Keratinocyte (primary cell): ENCODE data around the gene MRPS18B. TPM values are rescaled to one million over a fixed set of nuclear protein-coding genes. Genes with fewer than 3 reads are reported as not detected.

Experiments used
- DNase-seq: peaks from one replicate; pipeline ENCODE4 v3.0.0-alpha.2; 2011; ENCODE audit warnings: low read depth, missing footprints, low spot score
- FAIRE-seq: peaks from 2 replicates; lab custom pipeline; 2011; peaks lifted over from hg19 to GRCh38; lab: Jason Lieb, UNC
- H2AFZ ChIP-seq: 2 replicates; pipeline ENCODE4 v1.6.0; 2012; ENCODE audit warnings: low read length, control low read depth, inconsistent platforms; ENCODE audit not compliant: control insufficient read depth
- H3K27ac ChIP-seq: 2 replicates; pipeline ENCODE4 v1.5.1; 2011; ENCODE audit warnings: low read length; ENCODE audit not compliant: control insufficient read depth, insufficient read depth
- H3K27me3 ChIP-seq: 3 replicates; pipeline ENCODE4 v1.6.0; 2011; ENCODE audit warnings: low read length; ENCODE audit not compliant: control insufficient read depth, insufficient read depth; ENCODE audit errors: extremely low read depth
- H3K36me3 ChIP-seq, 2 experiments: 2 replicates in 1 of 2; 3 replicates in 1 of 2; pipeline ENCODE4 v1.5.1; 2011; ENCODE audit warnings: low read length in 2 of 2, mild to moderate bottlenecking in 1 of 2; ENCODE audit not compliant: control insufficient read depth in 2 of 2, insufficient read depth in 2 of 2; ENCODE audit errors: extremely low read depth in 1 of 2
- H3K4me1 ChIP-seq: 3 replicates; pipeline ENCODE4 v1.5.1; 2011; ENCODE audit warnings: low read length; ENCODE audit not compliant: control insufficient read depth, insufficient read depth; ENCODE audit errors: extremely low read depth
- H3K4me2 ChIP-seq: 3 replicates; pipeline ENCODE4 v1.6.0; 2011; ENCODE audit warnings: low read depth, low read length; ENCODE audit not compliant: control insufficient read depth, insufficient read depth; ENCODE audit errors: extremely low read depth
- H3K4me3 ChIP-seq, 3 experiments: fragments of 200-600 bp in 1 of 3; sonication (generic) in 1 of 3; 2 replicates in 2 of 3; 3 replicates in 1 of 3; pipeline ENCODE4 v1.5.1; 2011 to 2016; ENCODE audit warnings: low read length in 3 of 3, mild to moderate bottlenecking in 3 of 3, control low read depth in 2 of 3, inconsistent platforms in 1 of 3, low read depth in 1 of 3, mixed read lengths in 1 of 3, mixed run types in 1 of 3, moderate library complexity in 1 of 3; ENCODE audit not compliant: control insufficient read depth in 2 of 3, insufficient read depth in 2 of 3; ENCODE audit errors: extremely low read depth in 1 of 3
- H3K79me2 ChIP-seq: 2 replicates; pipeline ENCODE4 v1.6.0; 2012; ENCODE audit warnings: low read length; ENCODE audit not compliant: control insufficient read depth, insufficient read depth
- H3K9ac ChIP-seq: 3 replicates; pipeline ENCODE4 v1.6.0; 2011; ENCODE audit warnings: low read length; ENCODE audit not compliant: control insufficient read depth, insufficient read depth; ENCODE audit errors: extremely low read depth
- H3K9me1 ChIP-seq: 3 replicates; pipeline ENCODE4 v1.6.0; 2011; ENCODE audit warnings: low read length; ENCODE audit not compliant: control insufficient read depth, insufficient read depth; ENCODE audit errors: extremely low read depth
- H3K9me3 ChIP-seq: 2 replicates; pipeline ENCODE4 v1.5.1; 2012; ENCODE audit warnings: low read depth, low read length; ENCODE audit not compliant: control insufficient read depth
- H4K20me1 ChIP-seq: 3 replicates; pipeline ENCODE4 v1.6.0; 2011; ENCODE audit warnings: low read length; ENCODE audit not compliant: control insufficient read depth, insufficient read depth; ENCODE audit errors: extremely low read depth
- CTCF ChIP-seq, 3 experiments: IDR thresholded peaks in 1 of 3; conservative IDR thresholded peaks in 1 of 3; optimal IDR thresholded peaks in 1 of 3; 2 replicates in 2 of 3; 3 replicates in 1 of 3; pipeline versions ENCODE3 to v1.5.1; 2011; ENCODE audit warnings: low read length in 3 of 3, mild to moderate bottlenecking in 3 of 3, moderate library complexity in 2 of 3, control low read depth in 1 of 3, inconsistent platforms in 1 of 3; ENCODE audit not compliant: insufficient read depth in 2 of 3; ENCODE audit errors: extremely low read depth in 1 of 3
- EZH2 ChIP-seq: IDR thresholded peaks from one replicate; pipeline ENCODE4 v1.6.1; 2012; ENCODE audit warnings: inconsistent platforms, mild to moderate bottlenecking, low read length, moderate library complexity
- dilution Hi-C: fragments of 300-500 bp; cut with MboI; formaldehyde crosslinking; loops from one replicate; pipeline ENCODE4 v1.7.0; 2020; ENCODE audit warnings: low sequenced_read_pairs; ENCODE audit not compliant: extremely low pct_ligation_motif_present
- polyA plus RNA-seq, 5 experiments: library from polyadenylated mRNA; depleted of rRNA in 3 of 5; stranded (reverse) in 3 of 5; stranded (forward) in 1 of 5; unstranded in 1 of 5; fragments of >200 nt; gene quantifications; 1 replicate in 1 of 5; 2 replicates in 3 of 5; 3 replicates in 1 of 5; pipeline versions ENCODE4 v1.2.1 to v1.2.3, GENCODE V29; 2011 to 2012; ENCODE audit warnings: missing spikeins in 2 of 5, low read depth in 1 of 5, low replicate concordance in 1 of 5

Gene MRPS18B
- polyA plus RNA-seq, 1 donor (not counting 4 experiments of a cell fraction or from before 2014, with no cell fraction given), result 55.0 TPM

DNA sequence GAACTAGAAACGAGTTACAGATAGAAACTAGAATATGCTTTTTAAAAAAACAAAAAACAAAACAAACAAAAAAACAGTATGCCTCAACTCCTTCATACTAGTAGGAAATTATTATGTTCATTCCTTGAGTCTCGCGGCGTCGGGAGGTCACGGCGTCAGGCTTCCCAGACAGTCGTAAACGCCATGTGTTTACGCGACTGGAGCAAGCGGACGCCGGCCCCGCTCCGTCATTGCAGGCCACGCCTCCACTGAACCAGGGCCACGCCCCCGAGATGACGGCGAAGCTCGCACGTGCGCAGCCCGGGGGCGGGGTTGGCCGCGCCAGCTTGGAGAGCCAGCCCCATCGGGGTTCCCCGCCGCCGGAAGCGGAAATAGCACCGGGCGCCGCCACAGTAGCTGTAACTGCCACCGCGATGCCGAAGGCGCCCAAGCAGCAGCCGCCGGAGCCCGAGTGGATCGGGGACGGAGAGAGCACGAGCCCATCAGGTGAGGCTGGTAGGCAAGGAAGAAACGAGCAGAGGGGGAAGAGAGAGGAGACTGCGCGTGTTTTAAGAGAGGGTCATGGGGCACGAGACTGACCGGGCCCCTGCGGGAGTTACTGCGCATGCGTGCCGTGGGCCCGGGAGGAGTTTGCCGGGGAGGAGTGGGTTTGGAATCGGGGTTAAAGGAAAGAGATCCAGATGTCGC lies 46.4 kb upstream of the MRPS18B start, which contains the start of gene ABCF1:
ABCF1 (plus strand) TSS at position 368 of the 687 bp plus-strand sequence; CDS start at position 414, 46 bp downstream.
- H3K9me1 ChIP-seq, result no peaks in the 10 kb centered on the region
- peak within 1 kb of the TSS; percentile 98 for H3K9ac ChIP-seq
- FAIRE-seq (no peak), DNase-seq (peak; percentile 78)
- dilution Hi-C loops, result no loop called here
- peak within 1 kb of the TSS; percentile 97 for H3K27ac ChIP-seq
- H3K4me1 ChIP-seq, result peaks cover 19% of the 10 kb centered on the region
- H3K79me2 ChIP-seq, result peaks cover 46% of the 10 kb centered on the region
- peak within 1 kb of the TSS; percentile 87 for H3K4me2 ChIP-seq
- no peaks in the 10 kb centered on the region for H3K27me3 ChIP-seq
- TF ChIP-seq CTCF (optimal IDR thresholded peaks at IDR 0.05 in 1 of 3, IDR thresholded peaks at IDR 0.05 in 1 of 3, conservative IDR thresholded peaks at IDR 0.05 in 1 of 3; ENCODE audit: extremely low read depth in 1 of 3, insufficient read depth in 2 of 3, low read length in 3 of 3) (no peak), EZH2 (no peak)
- no peaks in the 10 kb centered on the region for H3K9me3 ChIP-seq
- H2AFZ ChIP-seq, result peak within 1 kb of the TSS; percentile 99
- H3K4me3 ChIP-seq, result peak within 1 kb of the TSS; percentile 62 to 89 (median 87)
- H4K20me1 ChIP-seq, result peaks cover 14% of the 10 kb centered on the region
- H3K36me3 ChIP-seq, result peaks cover 3 to 10% of the 10 kb centered on the region in 2 experiments

GRCh38 chr6:30571762-30572082 lies 45.9 kb upstream of the MRPS18B start:
- H3K9me1 ChIP-seq, result no peaks in the 10 kb centered on the region
- peaks cover 19% of the 10 kb centered on the region for H3K4me1 ChIP-seq
- peak overlapping the region; percentile 97 for H3K27ac ChIP-seq
- no peaks in the 10 kb centered on the region for H3K9me3 ChIP-seq
- peak overlapping the region; percentile 62 to 89 (median 87) for H3K4me3 ChIP-seq
- H3K27me3 ChIP-seq, result no peaks in the 10 kb centered on the region
- H3K4me2 ChIP-seq, result peak overlapping the region; percentile 87
- dilution Hi-C loops, result no loop called here
- DNase-seq (no peak), FAIRE-seq (no peak)
- H3K36me3 ChIP-seq, result peaks cover 6 to 13% of the 10 kb centered on the region in 2 experiments
- peaks cover 49% of the 10 kb centered on the region for H3K79me2 ChIP-seq
- H4K20me1 ChIP-seq, result peaks cover 17% of the 10 kb centered on the region
- H2AFZ ChIP-seq, result peak overlapping the region; percentile 98
- TF ChIP-seq CTCF (optimal IDR thresholded peaks at IDR 0.05 in 1 of 3, IDR thresholded peaks at IDR 0.05 in 1 of 3, conservative IDR thresholded peaks at IDR 0.05 in 1 of 3; ENCODE audit: extremely low read depth in 1 of 3, insufficient read depth in 2 of 3, low read length in 3 of 3) (no peak), EZH2 (no peak)
- peak overlapping the region; percentile 98 for H3K9ac ChIP-seq
